OCI-LY1 (cell line): ENCODE results near the gene NKX1-1.

Experiments used
- EZH2 ChIP-seq: fragments of 200-600 bp; sonication (generic), shearing (Covaris generic); IDR thresholded peaks from 2 replicates; pipeline ENCODE4 v1.8.0; 2017; ENCODE audit warnings: borderline replicate concordance, mixed run types, mild to moderate bottlenecking, antibody characterized with exemption, low read length, moderate library complexity, mixed read lengths
- TF ChIP-seq, protein P1 (sequence below): fragments of 200-600 bp; sonication (generic), shearing (Covaris generic); IDR thresholded peaks from 2 replicates; pipeline ENCODE4 v1.5.1; 2017; ENCODE audit warnings: mild to moderate bottlenecking, antibody characterized with exemption, low read length, moderate library complexity, mixed read lengths

DNA sequence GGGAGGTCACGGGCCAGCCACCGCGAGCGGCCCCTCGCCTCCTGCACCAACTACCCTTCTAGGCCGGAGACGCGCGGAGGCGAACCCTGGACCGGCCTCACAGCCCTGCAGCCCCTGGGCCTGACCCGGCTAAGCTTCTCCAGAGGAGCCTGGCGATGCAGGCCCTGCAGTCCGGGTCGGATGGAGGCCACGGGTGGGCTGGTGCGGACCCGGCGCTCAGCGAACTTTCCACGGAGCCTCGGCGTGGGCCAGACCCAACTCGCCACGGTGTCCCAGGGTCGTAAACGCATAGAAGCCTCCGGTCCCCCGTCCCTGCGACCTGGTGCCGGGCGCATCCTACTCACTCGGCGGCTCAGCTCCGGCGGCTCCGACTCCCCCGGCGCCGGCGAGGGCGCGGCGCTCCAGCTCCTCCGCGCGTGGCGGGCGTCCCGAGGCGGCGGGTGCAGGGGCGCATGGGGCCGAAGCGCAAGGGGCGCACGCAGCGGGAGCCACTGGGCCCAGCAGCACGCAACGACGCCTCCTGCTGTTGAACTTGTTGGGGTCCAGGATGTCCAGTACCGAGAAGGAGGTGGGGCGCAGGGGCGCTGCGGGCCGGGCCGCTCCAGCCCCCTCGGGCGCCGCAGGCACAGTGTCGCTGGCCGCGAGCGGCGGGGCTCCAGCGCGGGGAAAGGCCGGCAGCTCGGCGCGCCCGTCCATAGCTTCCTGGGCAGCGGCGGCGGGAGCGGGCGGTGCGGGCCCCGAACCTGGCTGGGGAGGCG lies 427 bp downstream of the NKX1-1 start:
- TF ChIP-seq, protein P1, sequence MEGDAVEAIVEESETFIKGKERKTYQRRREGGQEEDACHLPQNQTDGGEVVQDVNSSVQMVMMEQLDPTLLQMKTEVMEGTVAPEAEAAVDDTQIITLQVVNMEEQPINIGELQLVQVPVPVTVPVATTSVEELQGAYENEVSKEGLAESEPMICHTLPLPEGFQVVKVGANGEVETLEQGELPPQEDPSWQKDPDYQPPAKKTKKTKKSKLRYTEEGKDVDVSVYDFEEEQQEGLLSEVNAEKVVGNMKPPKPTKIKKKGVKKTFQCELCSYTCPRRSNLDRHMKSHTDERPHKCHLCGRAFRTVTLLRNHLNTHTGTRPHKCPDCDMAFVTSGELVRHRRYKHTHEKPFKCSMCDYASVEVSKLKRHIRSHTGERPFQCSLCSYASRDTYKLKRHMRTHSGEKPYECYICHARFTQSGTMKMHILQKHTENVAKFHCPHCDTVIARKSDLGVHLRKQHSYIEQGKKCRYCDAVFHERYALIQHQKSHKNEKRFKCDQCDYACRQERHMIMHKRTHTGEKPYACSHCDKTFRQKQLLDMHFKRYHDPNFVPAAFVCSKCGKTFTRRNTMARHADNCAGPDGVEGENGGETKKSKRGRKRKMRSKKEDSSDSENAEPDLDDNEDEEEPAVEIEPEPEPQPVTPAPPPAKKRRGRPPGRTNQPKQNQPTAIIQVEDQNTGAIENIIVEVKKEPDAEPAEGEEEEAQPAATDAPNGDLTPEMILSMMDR = no peak
- no peak for TF ChIP-seq EZH2
